GM19324 (cell line): ENCODE data around the gene SAMD7.

ENCODE experiments used
- ATAC-seq: cut with Tn5 transposase; IDR thresholded peaks from one replicate; pipeline ENCODE4 v1.9.1; 2021; ENCODE audit warnings: mild to moderate bottlenecking, moderate library complexity; ENCODE audit not compliant: unreplicated experiment, low FRiP score

SAMD7 gene, protein sequence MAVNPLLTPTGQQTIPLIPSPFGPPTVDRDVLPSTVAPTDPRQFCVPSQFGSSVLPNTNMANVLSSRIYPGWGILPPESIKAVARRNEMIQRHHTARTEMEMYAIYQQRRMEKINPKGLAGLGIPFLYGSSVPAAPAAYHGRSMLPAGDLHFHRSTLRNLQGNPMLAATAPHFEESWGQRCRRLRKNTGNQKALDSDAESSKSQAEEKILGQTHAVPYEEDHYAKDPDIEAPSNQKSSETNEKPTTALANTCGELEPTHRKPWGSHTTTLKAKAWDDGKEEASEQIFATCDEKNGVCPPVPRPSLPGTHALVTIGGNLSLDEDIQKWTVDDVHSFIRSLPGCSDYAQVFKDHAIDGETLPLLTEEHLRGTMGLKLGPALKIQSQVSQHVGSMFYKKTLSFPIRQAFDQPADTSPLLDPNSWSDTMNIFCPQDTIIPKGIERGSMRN

DNA sequence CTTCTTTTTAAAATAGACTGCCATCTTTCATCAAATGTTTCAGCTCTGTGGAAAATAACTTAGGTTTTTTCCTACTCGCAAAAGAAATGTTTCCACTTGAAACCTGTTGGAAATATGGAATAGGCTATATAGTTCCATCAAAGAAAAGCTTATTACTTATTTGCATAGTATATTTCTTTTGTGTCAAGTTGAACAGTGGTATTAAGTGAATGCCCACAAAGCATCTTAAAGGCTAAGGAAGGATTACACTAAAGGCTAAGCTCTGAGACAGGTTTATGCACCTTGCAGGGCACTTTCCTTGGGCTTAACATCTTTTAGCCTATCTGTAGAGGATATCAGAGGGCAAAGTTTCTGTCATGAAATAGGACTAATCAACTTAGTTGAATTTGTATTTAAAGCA, at the start of gene SAMD7:
TSS of gene SAMD7 (plus strand) at position 301 of the 400 bp plus-strand sequence. CDS start 7,927 bp downstream, outside the sequence.
- ATAC-seq, result no peak

- no peak for ATAC-seq
Measured at GRCh38 chr3:169861871-169862270, 49.5 kb upstream of the SAMD7 start.

DNA sequence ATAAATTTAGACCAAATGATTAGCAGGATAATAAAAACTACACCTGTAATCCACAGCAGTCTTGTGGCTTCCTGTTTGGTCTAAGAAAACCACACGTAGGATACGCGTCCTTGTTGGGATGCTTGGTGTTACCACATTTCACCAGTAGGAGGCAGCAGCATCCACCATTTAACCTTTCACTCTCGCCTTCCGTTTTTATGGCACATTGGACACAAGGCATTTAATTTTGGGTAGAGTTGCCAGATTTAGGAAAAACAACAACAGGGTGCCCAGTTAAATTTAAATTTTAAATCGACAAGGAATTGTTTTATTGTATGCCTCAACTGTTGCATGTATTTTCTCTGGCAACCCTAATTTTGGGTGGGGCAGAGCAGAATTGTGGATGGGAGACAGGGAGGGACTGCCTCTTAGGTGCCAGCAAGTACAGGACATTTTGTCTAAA, 47.9 kb upstream of the SAMD7 start:
- no peak for ATAC-seq

- no peak for ATAC-seq
Measured at GRCh38 chr3:169864270-169864669, 47.1 kb upstream of the SAMD7 start.

DNA sequence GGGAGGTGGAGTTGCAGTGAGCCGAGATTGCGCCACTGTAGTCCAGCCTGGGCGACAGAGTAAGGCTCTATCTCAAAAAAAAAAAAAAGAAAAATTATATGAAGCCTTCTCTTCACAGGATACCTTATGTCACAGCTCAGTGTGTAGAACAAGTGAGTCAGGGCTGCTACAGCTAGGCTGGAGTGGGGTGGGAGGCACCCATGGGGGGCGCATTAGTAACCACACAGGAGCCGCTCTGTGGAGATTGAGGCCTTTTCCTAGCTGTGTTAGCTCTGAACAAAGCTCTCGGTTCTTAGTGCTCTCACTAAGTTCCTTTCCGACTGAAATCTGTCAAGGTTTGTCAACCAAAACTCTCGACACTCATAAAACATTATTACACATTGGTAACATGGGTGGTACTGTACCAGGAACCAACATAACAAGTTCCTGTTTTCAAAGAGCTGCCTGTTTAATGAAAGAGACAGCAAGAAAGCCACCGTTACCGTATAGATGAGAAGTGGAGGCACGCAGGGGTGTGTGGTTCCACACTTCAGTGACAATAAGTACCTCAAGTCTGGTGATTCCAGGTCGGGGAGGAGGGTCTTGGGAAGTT, 46.1 kb upstream of the SAMD7 start:
- no peak for ATAC-seq

GRCh38 chr3:169867584-169868210, 43.7 kb upstream of the SAMD7 start:
- no peak for ATAC-seq

- ATAC-seq, result no peak
Measured at GRCh38 chr3:169868369-169868768, 43.0 kb upstream of the SAMD7 start.

DNA sequence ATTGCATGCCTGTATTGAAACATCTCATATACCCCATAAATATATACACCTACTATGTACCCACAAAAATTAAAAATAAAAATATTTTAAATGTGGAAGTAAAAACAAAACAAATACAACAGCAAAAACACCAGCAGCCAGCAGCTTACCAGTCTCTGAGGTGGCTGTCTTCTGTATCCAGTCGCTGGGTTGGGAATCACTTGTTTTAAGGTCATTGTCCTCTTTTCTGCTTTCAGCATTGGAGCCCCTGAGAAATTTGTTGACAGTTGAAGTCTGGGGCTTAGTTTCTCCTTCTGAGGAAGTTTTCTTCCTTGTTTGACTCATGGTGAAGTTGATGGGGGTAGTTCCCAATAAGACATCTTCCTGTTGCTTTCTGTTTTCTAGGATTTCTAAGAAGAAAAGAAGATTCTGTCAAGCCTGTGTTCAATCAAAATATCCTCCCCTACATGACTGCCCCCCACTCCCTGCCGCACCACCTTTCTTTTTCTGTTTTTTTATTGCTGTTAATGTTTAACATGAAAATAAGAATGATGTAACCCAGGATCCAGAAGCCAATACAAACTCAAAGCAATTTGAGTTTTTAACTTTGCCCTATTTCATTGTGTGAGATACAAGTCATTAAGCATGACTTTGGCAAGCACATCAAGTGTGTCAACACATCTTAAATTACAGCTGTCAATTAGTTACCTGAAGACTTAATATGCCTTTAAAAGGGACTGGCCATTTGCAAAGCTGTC, 41.7 kb upstream of the SAMD7 start, which contains the start of gene LRRC31:
TSS of gene LRRC31 (minus strand) at position 452 of the 737 bp plus-strand sequence. CDS start at position 324, 128 bp downstream.
- no peak for ATAC-seq

- ATAC-seq, result no peak
Measured at GRCh38 chr3:169871129-169871886, 40.1 kb upstream of the SAMD7 start.

DNA sequence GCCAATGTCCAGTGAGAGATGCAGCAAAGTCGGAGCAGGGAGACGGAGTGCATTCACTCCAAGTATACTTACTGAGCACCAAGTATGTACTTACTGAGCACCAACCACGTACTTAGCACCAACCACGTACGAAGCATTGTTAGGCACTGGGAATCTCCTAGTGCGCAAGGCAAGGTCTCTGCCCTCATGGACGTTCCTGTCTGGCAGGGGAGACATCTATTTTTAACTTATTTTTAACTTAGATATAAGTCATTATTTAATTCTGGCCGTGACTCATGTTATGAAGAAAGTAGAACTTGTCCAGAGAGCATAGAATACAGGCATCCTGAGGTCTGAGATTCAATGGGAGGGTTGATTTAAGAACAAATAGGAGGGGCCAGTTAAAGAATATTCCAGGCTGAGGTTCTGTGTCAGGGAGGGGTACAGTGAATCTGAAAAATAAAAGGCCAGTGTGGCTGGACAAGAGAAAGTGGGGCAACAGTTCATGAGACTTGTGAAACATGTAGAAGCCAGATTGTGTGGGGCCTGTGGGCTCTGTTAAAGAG, 32.3 kb upstream of the SAMD7 start:
- ATAC-seq, result no peak

GRCh38 chr3:169879845-169880575, 31.4 kb upstream of the SAMD7 start:
- no peak for ATAC-seq

DNA sequence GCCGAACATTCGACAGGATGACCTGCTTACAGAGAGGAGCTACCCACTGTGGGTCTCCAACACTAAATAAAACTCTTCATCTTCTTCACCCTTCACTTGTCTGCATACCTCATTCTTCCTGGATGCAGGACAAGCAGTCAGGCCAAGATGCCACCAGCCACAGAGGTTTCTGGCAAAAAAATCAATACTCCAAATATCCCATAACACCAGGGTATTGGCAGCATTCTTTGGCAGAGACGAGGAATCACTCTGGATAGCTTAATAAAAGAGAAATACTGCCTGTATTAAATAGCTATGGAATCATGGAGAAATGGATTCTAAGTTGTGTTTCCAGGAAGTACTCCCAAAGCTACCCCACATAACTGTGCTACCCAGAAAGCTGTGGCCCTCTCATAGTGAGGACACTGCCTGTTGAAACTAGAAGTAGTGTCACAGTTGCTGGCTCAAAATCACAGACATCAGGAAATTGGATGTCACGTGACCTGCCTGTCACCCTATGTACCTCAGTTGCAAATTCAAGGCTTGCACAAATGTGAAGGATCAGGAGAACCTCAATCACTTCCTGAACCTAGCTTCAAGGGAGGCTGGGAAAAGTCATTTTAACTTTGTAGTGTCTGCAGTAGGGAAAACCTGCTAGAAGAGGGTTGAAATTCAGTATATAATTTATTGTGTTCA, 30.7 kb upstream of the SAMD7 start:
- no peak for ATAC-seq

GRCh38 chr3:169886671-169887070, 24.7 kb upstream of the SAMD7 start:
- ATAC-seq, result no peak

- ATAC-seq, result no peak
Measured at GRCh38 chr3:169891886-169892285, 19.5 kb upstream of the SAMD7 start.

DNA sequence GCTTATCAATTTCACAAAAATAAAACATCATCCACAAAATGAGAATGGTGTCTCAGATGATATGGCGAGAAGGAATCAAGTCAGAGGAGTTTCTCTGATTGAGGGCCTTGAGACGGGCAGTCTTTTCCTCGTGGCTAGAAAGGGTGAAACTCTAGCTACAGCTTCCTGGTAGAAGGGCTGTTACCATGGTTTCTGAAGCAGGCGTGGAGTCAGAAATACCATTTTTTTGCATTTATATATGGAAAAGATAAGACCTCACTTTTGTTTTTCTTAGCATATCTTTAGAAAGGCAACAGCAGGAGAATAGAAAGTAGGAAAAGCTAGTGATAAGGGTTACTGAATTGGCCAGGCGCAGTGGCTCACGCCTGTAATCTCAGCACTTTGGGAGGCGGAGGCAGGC, 17.3 kb upstream of the SAMD7 start:
- ATAC-seq, result no peak

- no peak for ATAC-seq
Measured at GRCh38 chr3:169895072-169895471, 16.3 kb upstream of the SAMD7 start.

GRCh38 chr3:169897284-169897683, 14.1 kb upstream of the SAMD7 start:
- ATAC-seq, result no peak

GRCh38 chr3:169901453-169901852, 9.9 kb upstream of the SAMD7 start:
- ATAC-seq, result no peak
